Activated CD4-positive, alpha-beta T cell treated with anti-CD3 and anti-CD28 coated beads for 24 hours (primary cell): ENCODE measurements around the gene WBP4.

Experiments used
- DNase-seq, 2 donors: peaks; one replicate each; pipeline ENCODE4 v3.0.0-alpha.2; 2020; ENCODE audit warnings: low read depth in 2 of 2

WBP4 gene

GRCh38 chr13:41049480-41050440, 11.5 kb upstream of the WBP4 start:
- DNase-seq, result no peak

GRCh38 chr13:41052441-41052840, 8.9 kb upstream of the WBP4 start:
- DNase-seq, result no peak

GRCh38 chr13:41053384-41053826, 7.9 kb upstream of the WBP4 start:
- no peak for DNase-seq

- DNase-seq, result peak in 1 of 2 donors; percentile 26
These were observed 7.0 kb upstream of the WBP4 start for GRCh38 chr13:41054212-41054877.

- no peak for DNase-seq
These were observed 6.2 kb upstream of the WBP4 start for GRCh38 chr13:41054919-41055619.

GRCh38 chr13:41056194-41056593, 5.1 kb upstream of the WBP4 start:
- DNase-seq, result no peak

- no peak for DNase-seq
These were observed 4.2 kb upstream of the WBP4 start for GRCh38 chr13:41056826-41057711.

GRCh38 chr13:41058295-41059070, 2.8 kb upstream of the WBP4 start:
- no peak for DNase-seq

GRCh38 chr13:41059456-41060081, 1.7 kb upstream of the WBP4 start:
- no peak for DNase-seq

GRCh38 chr13:41060082-41060723, 1.1 kb upstream of the WBP4 start:
- DNase-seq, result peak; percentile 64 to 68

- DNase-seq, result peak; percentile 77 to 82
These were observed 610 bp upstream of the WBP4 start for GRCh38 chr13:41060724-41061074.

GRCh38 chr13:41061914-41062837, 867 bp downstream of the WBP4 start:
- DNase-seq, result no peak

- no peak for DNase-seq
These were observed 3.2 kb downstream of the WBP4 start for GRCh38 chr13:41064493-41064892.

- no peak for DNase-seq
These were observed 3.8 kb downstream of the WBP4 start for GRCh38 chr13:41065078-41065477.

- DNase-seq, result no peak
These were observed 13.2 kb downstream of the WBP4 start for GRCh38 chr13:41074523-41074922.

GRCh38 chr13:41075034-41075433, 13.7 kb downstream of the WBP4 start:
- DNase-seq, result no peak

GRCh38 chr13:41075485-41075884, 14.2 kb downstream of the WBP4 start:
- no peak for DNase-seq

GRCh38 chr13:41077475-41077874, 16.2 kb downstream of the WBP4 start:
- DNase-seq, result no peak
